ENCODE results near the gene SV2A. TPM values are rescaled to one million over a fixed set of nuclear protein-coding genes. Genes with fewer than 3 reads are reported as not detected.

SV2A gene
- total RNA-seq, 4 donors from 2014 or later, result 0.27 to 1.1 (median 0.55) TPM

DNA sequence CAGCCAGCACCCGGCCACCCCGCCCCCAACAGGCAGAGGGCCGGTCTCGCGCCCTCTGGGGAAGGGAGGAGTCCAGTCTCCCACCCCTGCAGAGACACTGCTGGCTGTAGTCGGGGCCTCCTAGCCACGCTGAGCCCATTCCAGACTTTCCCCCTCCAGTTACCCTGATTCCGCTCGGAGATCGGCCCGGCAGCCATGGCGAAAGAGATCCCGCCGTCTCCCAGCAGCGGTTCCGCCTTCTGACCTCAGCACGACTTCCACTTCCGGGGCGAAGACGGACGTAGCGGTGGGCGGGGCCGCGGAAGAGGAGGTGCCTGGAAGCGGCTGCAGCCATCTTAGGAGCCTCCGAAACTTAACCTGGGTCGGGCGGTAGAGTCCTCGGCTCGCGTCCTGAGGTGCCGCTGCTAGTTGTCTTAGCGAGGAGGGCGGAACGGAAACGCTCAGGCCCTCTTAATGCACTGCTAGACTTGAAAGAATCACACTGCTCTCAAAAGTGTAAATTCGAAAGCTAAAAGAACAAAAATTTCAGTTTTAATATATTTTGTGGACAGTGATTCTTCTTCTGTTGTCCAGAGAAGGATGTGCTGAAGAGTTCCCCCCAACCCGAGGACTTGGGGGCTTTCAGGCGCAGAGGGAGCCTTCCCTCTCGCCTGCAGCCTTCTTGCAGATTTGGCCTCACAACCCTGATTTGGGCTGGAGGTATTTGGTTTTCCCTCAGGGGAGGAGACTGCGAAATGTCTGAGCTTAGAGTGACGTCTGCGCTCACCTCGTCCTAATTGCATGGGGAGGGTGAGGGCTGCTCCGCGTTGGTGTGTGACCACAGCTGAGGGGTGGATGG, 10.1 kb upstream of the SV2A start, which contains the start of gene SF3B4:
Gene SF3B4, minus strand, starts transcription at position 241 of the 838 bp plus-strand sequence. Its CDS starts 44 bp downstream, at position 197.
- peak within 1 kb of the TSS; percentile 69 for H3K4me3 ChIP-seq (ENCODE audit: low read depth, poor library complexity, severe bottlenecking)
- WGBS, 2 donors, result 0% methylated on average over 43 to 46 of the region's 47 CpGs
- intact Hi-C loops (cut with DNase I; ENCODE audit: low total_unique reads), result no loop called here
- TF ChIP-seq POLR2A (IDR thresholded peaks at IDR 0.05), result peak in 1 of 2 donors; percentile 81
- TF ChIP-seq CTCF (IDR thresholded peaks at IDR 0.05), result no peak
- peak; percentile 96 to 99 for DNase-seq (ENCODE audit: low spot score in 2 of 2)

GRCh38 chr1:149927056-149927562, 9.5 kb upstream of the SV2A start:
- intact Hi-C loops (cut with DNase I; ENCODE audit: low total_unique reads), result no loop called here

DNA sequence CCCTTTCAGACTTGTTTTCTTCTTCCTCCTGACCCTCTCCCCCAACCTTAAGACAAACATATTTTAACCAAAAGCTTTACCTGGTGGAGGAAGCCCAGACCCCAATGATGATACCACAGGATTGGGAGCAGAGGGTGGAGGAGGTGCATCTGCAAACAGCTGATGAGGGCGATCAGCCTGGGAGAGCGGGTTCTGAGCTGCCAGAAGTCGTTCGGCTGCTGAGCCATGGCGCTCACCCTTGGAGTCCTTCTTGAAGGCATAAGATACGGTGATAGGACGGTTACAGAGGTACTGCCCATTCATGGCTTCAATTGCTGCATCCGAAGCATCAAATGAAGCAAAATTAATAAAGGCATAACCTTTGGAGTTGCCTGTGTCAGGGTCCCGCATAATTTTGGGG, 8.7 kb upstream of the SV2A start:
- no peak overlapping the region for H3K4me3 ChIP-seq (ENCODE audit: low read depth, poor library complexity, severe bottlenecking)
- DNase-seq (ENCODE audit: low spot score in 2 of 2), result no peak
- TF ChIP-seq CTCF (IDR thresholded peaks at IDR 0.05), result no peak
- WGBS, 2 donors, result 89 to 90% methylated on average over 9 of the region's 9 CpGs
- intact Hi-C loops (cut with DNase I; ENCODE audit: low total_unique reads), result no loop called here

More at GRCh38 chr1:149927056-149927562, 9.5 kb upstream of the SV2A start:
- DNase-seq (ENCODE audit: low spot score in 2 of 2), result no peak
- peak overlapping the region; percentile 69 for H3K4me3 ChIP-seq (ENCODE audit: low read depth, poor library complexity, severe bottlenecking)
- WGBS, 2 donors, result 2 to 6% methylated on average over 10 of the region's 10 CpGs
- TF ChIP-seq CTCF (IDR thresholded peaks at IDR 0.05) (no peak), POLR2A (IDR thresholded peaks at IDR 0.05) (no peak)

- no peak overlapping the region for H3K4me3 ChIP-seq (ENCODE audit: low read depth, poor library complexity, severe bottlenecking)
- WGBS, 2 donors, result 84 to 89% methylated on average over 2 of the region's 2 CpGs
- TF ChIP-seq POLR2A (IDR thresholded peaks at IDR 0.05) (no peak), CTCF (IDR thresholded peaks at IDR 0.05) (no peak)
- DNase-seq (ENCODE audit: low spot score in 2 of 2), result no peak
- intact Hi-C loops (cut with DNase I; ENCODE audit: low total_unique reads), result no loop called here
Observed at GRCh38 chr1:149925751-149926150, 8.1 kb upstream of the SV2A start.

DNA sequence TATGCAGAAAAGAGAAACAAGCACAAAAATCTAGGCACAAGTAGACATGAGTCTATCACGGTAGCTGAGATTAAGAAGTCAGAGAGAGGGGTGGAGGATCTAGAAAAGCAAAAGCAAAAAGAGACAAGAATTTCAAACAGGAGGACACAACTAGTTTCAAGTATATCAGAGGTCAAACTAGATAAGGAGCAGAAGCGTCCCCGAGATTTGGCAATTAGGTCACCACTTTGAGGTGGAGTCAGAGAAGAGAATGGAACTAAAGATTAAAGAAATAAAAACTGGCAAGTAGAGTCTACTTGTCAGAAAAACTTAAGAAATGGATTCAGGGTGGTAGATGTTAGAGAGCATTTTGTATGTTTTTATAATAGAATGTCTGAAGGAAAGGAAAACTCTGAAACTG, 7.7 kb upstream of the SV2A start:
- no peak for TF ChIP-seq CTCF (IDR thresholded peaks at IDR 0.05)
- TF ChIP-seq POLR2A (IDR thresholded peaks at IDR 0.05), result no peak
- DNase-seq (ENCODE audit: low spot score in 2 of 2), result no peak
- no peak overlapping the region for H3K4me3 ChIP-seq (ENCODE audit: low read depth, poor library complexity, severe bottlenecking)
- WGBS, 2 donors, result 82 to 88% methylated on average over 3 of the region's 3 CpGs
- intact Hi-C loops (cut with DNase I; ENCODE audit: low total_unique reads), result no loop called here
